Activated naive CD4-positive, alpha-beta T cell treated with anti-CD3 and anti-CD28 coated beads, Interleukin-2, amount 50 U/mL, for 72 hours (primary cell): ENCODE measurements around the gene NPBWR2. TPM values are rescaled to one million over a fixed set of nuclear protein-coding genes. Genes with fewer than 3 reads are reported as not detected.
"Not testable (repeated sequence)": the region's sequence is repeated elsewhere in the genome, so short reads cannot be mapped to it uniquely, and the experiment has no call there.

Source experiments
- ATAC-seq, 2 donors: fragments of 150-1000 bp; cut with Tn5 transposase; 2 replicates each; pipeline ENCODE4 v1.10.0; 2021; ENCODE audit warnings: mild to moderate bottlenecking in 2 of 2, moderate library complexity in 2 of 2
- DNase-seq, 2 donors: peaks; one replicate each; pipeline ENCODE4 v3.0.0; 2021 to 2022; ENCODE audit warnings: low spot score in 2 of 2
- H3K27ac Mint-ChIP-seq, 2 donors: one replicate each; pipeline ENCODE4 v1.8.0; 2022; ENCODE audit warnings: mild to moderate bottlenecking in 2 of 2, mixed read lengths in 2 of 2
- H3K36me3 Mint-ChIP-seq, 2 donors: one replicate each; pipeline ENCODE4 v1.8.0; 2022; ENCODE audit warnings: mixed read lengths in 2 of 2
- H3K9me3 Mint-ChIP-seq, 2 donors: one replicate each; pipeline ENCODE4 v1.8.0; 2022; ENCODE audit warnings: mixed read lengths in 2 of 2
- total RNA-seq, 2 donors: library from RNA; stranded (reverse); gene quantifications; one replicate each; pipeline ENCODE4 v1.2.3, GENCODE V29; 2022

NPBWR2 gene
- total RNA-seq, 2 donors from 2014 or later = not detected

GRCh38 chr20:64131406-64131805 lies 24.0 kb upstream of the NPBWR2 start:
- no peak overlapping the region for H3K27ac Mint-ChIP-seq
- DNase-seq (peak in 1 of 2 donors; percentile 44), ATAC-seq (peak; percentile 54 to 63)
- H3K36me3 Mint-ChIP-seq = no peaks in the 10 kb centered on the region
- no peaks in the 10 kb centered on the region for H3K9me3 Mint-ChIP-seq

DNA sequence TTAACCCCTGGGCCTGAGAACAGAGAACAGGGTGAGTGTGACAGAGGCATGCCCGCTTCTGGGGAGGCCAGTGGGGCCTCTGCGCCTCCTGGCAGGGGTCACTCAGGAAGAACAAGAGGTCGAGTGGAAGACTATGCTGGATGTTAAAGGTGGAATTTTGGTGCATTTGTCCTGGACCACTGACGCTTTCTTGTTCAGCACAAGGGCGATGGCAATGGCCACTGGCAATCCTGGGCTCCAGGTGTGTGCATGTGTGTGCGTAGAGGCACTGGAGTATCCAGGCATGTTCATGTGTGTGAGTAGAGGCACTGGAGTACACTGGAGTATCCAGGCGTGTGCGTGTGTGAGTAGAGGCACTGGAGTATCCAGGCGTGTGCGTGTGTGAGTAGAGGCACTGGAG lies 23.5 kb upstream of the NPBWR2 start:
- Mint-ChIP-seq H3K36me3 (no peaks in the 10 kb centered on the region), H3K27ac (no peak overlapping the region), H3K9me3 (no peaks in the 10 kb centered on the region)
- DNase-seq = peak in 1 of 2 donors; percentile 26
- no peak for ATAC-seq

GRCh38 chr20:64130271-64130670 lies 22.9 kb upstream of the NPBWR2 start:
- peak overlapping the region in 1 of 2 donors; percentile 19 for H3K27ac Mint-ChIP-seq
- peak in 1 of 2 donors; percentile 7 for DNase-seq
- ATAC-seq = no peak
- no peaks in the 10 kb centered on the region for H3K36me3 Mint-ChIP-seq
- no peaks in the 10 kb centered on the region for H3K9me3 Mint-ChIP-seq

DNA sequence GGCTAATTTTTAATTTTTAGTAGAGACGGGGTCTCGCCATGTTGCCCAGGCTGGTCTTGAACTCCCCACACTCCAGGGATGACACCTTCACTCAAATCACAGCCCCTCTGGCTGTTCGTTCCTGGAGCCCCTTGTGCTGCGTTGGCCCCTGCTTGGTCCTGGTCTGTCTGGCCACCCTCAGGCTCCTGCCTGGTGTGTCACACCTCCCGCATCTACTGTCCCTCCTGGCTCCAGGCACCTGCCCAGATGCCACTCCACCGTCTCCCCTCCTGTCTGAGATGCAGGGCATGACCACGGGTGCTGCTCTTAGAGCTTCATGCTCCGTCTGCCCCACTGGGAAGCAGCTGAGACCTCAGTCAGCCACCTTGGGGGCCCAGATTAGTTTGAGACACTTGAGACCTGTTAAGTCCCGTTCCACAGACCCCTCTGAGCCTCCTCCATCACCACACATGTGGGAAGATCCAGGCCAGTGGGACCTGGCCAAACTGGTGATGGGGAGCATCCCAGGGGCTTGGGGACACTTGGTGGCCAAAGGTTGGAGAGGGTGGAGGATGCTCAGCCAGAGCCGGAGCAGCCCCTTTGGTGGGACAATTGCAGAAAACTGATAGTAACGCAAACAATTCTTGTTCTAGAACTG lies 21.9 kb upstream of the NPBWR2 start:
- Mint-ChIP-seq H3K36me3 (no peaks in the 10 kb centered on the region), H3K27ac (no peak overlapping the region), H3K9me3 (no peaks in the 10 kb centered on the region)
- no peak for ATAC-seq
- peak in 1 of 2 donors; percentile 31 for DNase-seq

DNA sequence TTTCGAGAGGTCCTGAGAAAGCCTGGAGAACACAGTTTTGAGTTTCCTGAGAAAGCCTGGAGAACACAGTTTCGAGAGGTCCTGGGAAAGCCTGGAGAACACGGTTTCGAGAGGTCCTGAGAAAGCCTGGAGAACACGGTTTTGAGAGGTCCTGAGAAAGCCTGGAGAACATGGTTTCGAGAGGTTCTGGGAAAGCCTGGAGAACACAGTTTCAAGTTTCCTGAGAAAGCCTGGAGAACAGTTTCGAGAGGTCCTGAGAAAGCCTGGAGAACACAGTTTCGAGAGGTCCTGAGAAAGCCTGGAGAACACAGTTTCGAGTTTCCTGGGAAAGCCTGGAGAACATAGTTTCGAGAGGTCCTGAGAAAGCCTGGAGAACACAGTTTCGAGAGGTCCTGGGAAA lies 16.2 kb upstream of the NPBWR2 start:
- DNase-seq = peak in 1 of 2 donors; percentile 4
- H3K9me3 Mint-ChIP-seq, ATAC-seq, H3K27ac Mint-ChIP-seq, H3K36me3 Mint-ChIP-seq: not testable (repeated sequence)

DNA sequence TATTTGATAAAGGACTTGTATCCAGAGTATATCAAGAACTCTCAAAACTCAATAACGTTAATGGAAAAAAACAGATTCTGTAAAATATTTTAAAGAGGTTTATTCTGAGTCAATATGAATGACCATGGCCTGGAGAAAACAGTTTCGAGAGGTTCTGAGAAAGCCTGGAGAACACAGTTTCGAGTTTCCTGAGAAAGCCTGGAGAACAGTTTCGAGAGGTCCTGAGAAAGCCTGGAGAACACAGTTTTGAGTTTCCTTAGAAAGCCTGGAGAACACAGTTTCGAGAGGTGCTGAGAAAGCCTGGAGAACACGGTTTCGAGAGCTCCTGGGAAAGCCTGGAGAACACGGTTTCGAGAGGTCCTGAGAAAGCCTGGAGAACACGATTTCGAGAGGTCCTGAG lies 15.6 kb upstream of the NPBWR2 start:
- not testable (repeated sequence) for H3K9me3 Mint-ChIP-seq, H3K36me3 Mint-ChIP-seq, ATAC-seq, H3K27ac Mint-ChIP-seq, DNase-seq

DNA sequence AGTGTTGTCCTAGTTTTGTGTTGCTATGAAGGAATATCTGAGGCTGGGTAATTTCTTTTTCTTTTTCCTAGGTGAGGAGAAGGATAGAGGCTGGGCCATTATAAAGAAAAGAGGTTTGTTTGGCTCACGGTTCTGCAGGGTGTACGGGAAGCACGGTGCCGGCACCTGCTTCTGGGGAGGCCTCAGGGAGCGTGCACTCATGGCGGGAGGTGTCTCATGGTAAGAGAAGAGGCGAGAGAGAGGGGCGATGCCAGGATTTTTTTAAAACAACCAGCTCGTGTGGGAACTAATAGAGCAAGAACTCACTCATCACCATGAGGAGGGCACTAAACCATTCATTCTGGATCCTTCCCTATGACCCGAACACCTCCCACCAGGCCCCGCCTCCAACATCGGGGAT lies 14.2 kb upstream of the NPBWR2 start:
- ATAC-seq (no peak), DNase-seq (no peak)
- H3K9me3 Mint-ChIP-seq = no peaks in the 10 kb centered on the region
- H3K27ac Mint-ChIP-seq = no peak overlapping the region
- H3K36me3 Mint-ChIP-seq = no peaks in the 10 kb centered on the region

GRCh38 chr20:64119681-64120341 lies 12.4 kb upstream of the NPBWR2 start:
- DNase-seq (peak in 1 of 2 donors; percentile 54), ATAC-seq (peak; percentile 43 to 48)
- Mint-ChIP-seq H3K27ac (peak overlapping the region; percentile 67 to 92), H3K36me3 (no peaks in the 10 kb centered on the region), H3K9me3 (no peaks in the 10 kb centered on the region)

- Mint-ChIP-seq H3K36me3 (no peaks in the 10 kb centered on the region), H3K9me3 (no peaks in the 10 kb centered on the region), H3K27ac (no peak overlapping the region)
- peak in 1 of 2 donors; percentile 49 for DNase-seq
- no peak for ATAC-seq
Measured at GRCh38 chr20:64119301-64119680, 11.9 kb upstream of the NPBWR2 start.

DNA sequence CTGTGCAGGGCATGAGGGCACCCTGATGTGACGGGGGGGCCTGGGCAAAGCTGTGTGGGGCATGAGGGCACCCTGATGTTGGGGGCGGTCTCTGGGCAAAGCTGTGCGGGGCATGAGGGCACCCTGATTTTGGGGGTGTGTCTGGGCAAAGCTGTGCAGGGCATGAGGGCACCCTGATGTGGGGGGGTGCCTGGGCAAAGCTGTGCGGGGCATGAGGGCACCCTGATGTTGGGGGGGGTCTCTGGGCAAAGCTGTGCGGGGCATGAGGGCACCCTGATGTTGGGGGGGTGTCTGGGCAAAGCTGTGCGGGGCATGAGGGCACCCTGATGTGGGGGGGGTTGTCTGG lies 10.0 kb upstream of the NPBWR2 start:
- not testable (repeated sequence) for H3K36me3 Mint-ChIP-seq, DNase-seq, H3K27ac Mint-ChIP-seq, ATAC-seq, H3K9me3 Mint-ChIP-seq

DNA sequence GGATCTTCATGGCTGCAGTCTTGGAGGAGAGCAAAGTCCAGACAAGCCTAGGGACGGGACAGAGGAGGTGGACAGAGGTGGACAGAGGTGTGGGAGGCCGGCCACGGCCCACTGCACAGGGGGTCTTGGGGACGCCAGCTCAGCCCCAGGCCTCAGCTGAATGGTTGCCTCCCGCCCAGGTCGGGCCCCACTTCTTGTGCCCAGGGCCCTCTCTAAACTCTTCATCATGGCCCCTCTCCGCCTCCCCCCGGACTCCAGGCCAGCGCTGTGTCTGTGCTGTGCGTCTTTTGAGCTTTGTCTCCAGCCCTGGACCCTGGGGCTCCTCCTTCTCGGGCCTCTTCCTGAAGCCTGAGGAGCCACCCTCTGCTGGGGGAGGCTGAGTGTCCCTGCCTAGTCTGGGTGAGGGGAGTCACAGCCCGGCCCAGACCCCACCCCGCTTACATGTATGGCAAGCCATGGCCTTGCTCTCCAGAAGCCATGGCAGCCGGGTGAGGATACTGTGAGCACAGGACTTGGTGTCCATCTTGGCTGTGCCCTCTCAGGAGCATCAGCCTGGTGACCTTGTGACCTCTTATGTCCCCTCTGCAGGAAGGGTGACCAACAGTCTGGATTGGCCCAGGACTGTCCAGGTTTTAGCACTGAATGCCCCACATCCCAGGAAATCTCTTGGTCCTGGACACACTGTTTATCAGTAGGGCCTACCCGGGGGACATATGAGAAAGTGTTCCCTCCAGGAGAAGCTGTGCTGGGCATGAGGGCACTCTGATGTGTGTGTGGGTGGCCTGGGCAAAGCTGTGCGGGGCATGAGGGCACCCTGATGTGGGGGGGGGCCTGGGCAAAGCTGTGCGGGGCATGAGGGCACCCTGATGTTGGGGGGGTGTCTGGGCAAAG lies 9.4 kb upstream of the NPBWR2 start:
- peak in 1 of 2 donors; percentile 48 for DNase-seq
- Mint-ChIP-seq H3K36me3 (no peaks in the 10 kb centered on the region), H3K27ac (no peak overlapping the region), H3K9me3 (no peaks in the 10 kb centered on the region)
- ATAC-seq = no peak

GRCh38 chr20:64116016-64116415 lies 8.7 kb upstream of the NPBWR2 start:
- no peak overlapping the region for H3K27ac Mint-ChIP-seq
- ATAC-seq (no peak), DNase-seq (no peak)
- no peaks in the 10 kb centered on the region for H3K36me3 Mint-ChIP-seq
- no peaks in the 10 kb centered on the region for H3K9me3 Mint-ChIP-seq

DNA sequence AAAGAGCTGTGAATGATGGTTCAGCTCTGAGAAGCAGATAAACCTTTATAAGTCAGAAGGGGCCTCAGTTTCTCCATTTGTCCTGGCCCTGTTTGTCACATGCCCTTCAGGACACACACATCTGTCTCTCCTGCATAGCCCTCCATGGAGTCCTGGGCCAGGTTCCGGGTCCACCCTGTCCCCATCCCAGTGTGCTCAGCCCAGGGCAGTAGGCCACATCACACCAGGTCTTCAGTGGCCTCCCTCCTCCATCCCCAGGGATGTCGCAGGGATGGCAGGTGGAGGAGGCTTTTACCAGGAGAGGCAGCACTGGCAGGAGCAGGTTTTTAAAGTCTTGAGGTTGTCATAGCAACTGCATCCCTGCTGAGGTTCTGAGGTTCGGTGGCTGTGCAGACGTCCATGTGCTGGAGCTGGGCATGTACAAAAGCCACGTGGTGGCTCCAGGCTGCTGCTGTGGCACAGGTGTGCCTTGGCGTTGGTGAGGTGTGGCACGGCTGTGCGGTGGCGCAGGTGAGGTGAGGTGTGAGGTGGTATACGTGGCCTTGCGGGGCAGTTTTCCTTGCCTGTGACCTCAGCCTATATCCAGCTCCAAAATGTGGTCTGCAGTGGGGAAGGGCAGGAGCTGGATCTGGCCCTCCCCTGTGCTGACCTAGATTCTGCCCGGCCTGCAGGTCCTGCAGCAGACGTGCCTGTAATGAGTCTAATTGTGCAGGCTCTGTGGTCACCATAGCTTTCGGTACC lies 8.0 kb upstream of the NPBWR2 start:
- Mint-ChIP-seq H3K9me3 (no peaks in the 10 kb centered on the region), H3K27ac (no peak overlapping the region), H3K36me3 (no peaks in the 10 kb centered on the region)
- ATAC-seq = no peak
- DNase-seq = peak in 1 of 2 donors; percentile 38

DNA sequence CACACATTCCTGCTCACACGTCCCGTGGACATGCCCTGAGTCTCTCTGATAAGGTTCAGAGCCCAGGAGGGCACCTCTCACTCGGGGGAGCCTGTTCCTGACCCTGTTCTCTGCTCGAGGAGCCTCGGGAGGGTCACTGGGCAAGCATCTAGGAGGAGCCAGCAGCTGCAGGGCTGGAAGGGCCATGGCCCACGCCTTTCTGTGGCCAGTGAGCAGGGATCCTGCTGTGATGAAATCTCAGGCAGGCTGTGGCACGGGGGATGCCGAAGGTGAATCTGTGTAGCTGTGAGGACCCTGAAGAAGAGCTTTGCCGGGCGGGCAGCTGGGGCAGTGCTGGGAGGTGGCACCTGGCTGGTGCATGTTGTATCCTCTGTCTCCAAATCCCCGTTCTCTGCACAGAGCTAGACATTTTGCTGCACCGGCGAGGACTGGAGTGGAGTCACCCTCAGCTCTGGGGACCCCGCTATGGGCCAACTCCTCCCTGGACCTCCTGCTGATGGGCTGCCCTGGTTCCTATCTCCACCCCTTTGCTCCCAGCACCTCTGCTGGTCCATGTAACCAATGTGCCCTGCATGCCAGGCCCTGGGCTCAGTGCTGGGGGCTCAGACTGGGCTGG lies 7.1 kb upstream of the NPBWR2 start:
- no peaks in the 10 kb centered on the region for H3K36me3 Mint-ChIP-seq
- ATAC-seq = no peak
- DNase-seq = peak in 1 of 2 donors; percentile 49
- no peak overlapping the region for H3K27ac Mint-ChIP-seq
- H3K9me3 Mint-ChIP-seq = no peaks in the 10 kb centered on the region

GRCh38 chr20:64113796-64114355 lies 6.5 kb upstream of the NPBWR2 start:
- Mint-ChIP-seq H3K36me3 (no peaks in the 10 kb centered on the region), H3K9me3 (no peaks in the 10 kb centered on the region), H3K27ac (no peak overlapping the region)
- ATAC-seq = no peak
- DNase-seq = peak in 1 of 2 donors; percentile 23

GRCh38 chr20:64113444-64113775 lies 6.0 kb upstream of the NPBWR2 start:
- no peaks in the 10 kb centered on the region for H3K9me3 Mint-ChIP-seq
- peak in 1 of 2 donors; percentile 45 for DNase-seq
- H3K36me3 Mint-ChIP-seq = no peaks in the 10 kb centered on the region
- no peak overlapping the region for H3K27ac Mint-ChIP-seq
- ATAC-seq = no peak
